NCI-H1105 treated with DMSO at 0.1 percent for 48 hours (cell line): ENCODE data around the gene KLF2.
"Not testable (repeated sequence)": the region's sequence is repeated elsewhere in the genome, so short reads cannot be mapped to it uniquely, and the experiment has no call there.

Experiments used
- DNase-seq: peaks from one replicate; lab custom pipeline; 2025; lab: John Stamatoyannopoulos, UW

KLF2 gene

DNA sequence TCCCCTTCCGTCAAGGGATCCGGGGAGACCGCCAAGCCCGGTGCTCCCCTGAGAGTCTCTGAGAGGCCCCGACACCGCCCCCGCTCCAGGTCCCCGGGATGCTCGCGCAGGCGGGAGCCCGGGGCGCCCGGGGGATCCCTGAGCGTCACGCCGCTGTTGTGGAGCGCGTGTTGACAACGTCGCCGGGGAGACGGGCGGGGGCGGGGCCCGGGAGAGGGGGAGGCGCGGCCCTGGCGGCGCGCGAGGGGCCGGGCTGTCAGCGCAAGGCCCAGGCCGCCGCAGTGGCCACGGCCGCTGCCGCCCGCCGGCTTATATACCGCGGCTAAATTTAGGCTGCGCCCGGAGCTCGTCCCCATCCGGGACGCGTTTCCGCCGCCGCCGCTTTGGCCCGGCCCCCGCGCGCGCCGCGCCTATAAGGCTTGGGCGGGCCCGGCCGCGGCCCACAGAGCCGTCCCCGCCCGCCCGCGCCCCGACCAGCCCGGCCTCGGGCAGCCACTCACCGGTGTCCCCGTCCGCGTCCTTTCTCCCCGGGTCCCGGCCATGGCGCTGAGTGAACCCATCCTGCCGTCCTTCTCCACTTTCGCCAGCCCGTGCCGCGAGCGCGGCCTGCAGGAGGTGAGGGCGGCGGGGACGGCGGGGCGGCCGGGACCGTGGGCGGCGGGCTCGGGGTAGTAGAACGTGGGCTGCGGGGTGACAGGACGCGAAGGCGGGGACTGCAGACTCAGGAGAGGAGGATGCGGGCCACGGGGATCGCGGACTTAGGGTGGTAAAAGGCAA lies at the start of gene KLF2:
Gene KLF2 (plus strand): TSS at position 443 of the 777 bp plus-strand sequence. CDS start 98 bp downstream, at position 541.
- DNase-seq, result peak; percentile 23

DNA sequence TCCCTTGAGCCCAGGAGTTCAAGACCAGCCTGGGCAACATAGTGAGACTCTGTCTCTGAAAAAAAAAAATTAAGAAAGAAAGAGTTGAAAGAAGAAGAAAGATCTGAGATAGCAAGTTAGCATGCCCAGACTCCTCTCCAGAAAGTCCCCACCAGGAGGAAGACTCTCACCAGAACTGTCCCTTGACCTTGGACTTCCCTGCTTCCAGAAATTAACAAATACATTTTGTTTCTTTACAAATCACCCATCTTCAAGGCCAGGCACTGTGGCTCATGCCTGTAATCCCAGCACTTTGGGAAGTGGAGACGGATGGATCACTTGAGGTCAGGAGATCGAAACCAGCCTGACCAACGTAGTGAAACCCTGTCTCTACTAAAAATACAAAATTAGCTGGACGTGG lies 44.3 kb upstream of the KLF2 start:
- no peak for DNase-seq

DNA sequence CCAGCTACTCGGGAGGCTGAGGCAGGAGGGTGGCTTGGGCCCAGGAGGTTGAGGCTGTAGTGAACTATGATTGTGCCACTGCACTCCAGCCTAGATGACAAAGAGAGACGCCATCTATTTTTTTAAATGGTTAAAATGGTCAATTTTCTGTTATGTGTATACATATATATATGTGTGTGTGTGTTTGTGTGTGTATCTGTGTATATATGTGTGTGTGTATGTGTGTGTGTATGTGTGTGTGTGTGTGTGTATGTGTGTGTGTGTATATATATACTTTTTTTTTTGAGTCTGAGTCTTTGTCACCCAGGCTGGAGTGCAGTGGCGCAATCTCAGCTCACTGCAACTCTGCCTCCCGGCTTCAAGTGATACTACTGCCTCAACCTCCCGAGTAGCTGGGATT lies 42.9 kb upstream of the KLF2 start:
- DNase-seq, result no peak

DNA sequence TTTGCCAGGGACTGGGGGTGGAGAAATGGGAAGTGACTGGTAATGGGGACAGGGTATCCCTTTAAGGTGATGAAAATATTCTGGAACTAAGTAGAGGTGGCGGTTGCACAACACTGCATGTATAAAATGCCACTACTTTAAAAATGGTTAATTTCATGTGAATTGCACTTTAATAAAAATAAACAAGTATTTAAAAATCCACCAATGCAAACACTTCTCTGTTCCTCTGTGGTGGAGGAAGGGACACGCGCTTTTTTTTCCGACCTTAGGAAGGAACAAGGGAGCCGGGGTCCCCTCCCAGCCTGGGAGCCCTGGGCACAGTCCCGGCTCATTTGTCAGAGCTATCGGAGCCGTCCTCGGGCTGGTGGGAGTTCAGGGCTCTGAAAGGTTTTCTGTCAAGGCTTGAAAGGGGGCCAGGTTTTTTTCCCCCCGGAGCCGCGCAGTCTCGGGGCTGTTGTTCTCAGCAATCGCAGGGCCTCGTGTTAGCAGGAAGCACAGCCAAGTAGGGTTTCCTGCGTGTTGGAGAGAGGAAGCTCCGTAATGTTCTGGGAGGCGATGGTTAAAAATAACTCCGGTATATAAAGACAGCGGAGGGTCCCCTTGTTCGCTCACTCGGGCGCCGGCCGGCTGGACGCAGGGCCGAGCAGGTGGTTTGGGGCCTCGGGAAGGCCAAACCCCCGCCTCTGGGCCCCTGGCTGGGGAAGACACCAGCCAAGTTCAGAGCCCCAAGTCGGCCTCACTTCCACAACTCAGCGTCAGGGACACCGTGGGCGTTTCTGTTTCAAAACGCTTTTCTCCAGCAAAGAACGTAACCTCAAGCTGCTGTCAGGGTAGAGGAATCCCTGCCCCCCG lies 41.2 kb upstream of the KLF2 start:
- no peak for DNase-seq

DNA sequence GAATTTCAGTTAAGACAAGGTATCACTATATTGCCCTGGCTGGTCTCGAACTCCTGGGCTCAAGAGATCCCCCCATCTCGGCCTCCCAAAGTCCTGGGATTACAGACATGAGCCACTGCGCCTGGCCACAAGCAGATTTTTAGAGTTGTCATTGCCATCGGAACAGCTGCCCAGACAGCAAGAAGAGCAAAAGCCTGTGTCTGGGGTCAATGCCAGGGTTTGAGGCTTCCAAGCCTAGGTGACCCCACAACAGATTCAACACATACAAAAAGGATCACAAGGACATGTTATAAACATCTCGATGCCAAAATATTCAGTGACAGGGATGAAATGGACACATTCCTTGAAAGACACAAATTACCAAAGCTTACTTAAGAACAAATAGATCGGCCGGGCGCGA lies 40.1 kb upstream of the KLF2 start:
- no peak for DNase-seq

DNA sequence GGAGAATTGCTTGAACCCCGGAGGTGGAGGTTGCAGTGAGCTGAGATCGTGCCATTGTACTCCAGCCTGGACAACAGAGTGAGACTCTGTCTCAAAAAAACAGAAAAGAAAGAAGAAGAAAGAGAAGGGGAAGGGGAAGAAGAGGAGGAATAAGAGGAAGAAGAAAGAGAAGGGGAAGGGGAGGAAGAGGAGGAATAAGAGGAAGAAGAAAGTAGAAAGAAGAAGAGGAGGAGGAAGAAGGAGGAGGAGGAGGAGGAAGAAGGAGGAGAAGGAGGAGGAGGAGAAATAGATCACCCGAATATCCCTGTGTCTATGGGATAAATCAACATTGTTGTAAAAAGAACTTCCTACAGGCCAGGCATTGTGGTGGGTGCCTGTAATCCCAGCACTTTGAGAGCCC lies 39.5 kb upstream of the KLF2 start:
- DNase-seq, result not testable (repeated sequence)

DNA sequence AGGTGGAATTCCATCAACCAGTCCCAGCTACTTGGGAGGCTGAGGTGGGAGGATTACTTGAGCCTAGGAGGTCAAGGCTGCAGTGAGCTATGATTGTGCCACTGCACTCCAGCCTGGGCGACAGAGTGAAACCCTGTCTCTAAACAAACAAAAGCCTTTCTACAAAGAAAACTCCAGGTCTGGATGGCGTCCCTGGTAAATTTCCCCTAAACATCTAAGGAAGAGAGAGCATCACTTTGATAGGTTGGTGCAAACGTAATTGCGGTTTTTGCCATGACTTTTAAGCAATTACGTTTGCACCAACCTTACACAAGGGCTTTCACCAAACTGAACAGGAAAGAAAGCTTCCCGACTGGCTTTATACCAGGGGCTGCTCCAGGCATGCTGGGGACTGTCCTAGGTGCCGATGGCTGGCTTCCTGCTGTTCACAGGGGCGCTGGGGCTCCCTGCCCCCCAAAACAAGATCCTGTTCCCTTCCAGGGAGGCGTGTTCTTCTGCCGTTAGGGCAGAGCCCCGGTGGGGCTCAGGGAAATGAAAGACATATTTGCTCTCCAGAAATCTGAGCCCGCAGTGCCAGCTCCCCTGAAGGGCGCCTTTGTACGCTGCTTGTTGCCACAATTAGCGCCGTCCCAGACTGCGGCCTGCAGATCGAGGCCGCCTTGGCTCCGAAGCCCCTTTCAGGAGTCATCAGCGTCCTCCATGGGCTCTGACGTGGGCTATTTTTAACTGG lies 38.7 kb upstream of the KLF2 start:
- DNase-seq, result peak; percentile 4

DNA sequence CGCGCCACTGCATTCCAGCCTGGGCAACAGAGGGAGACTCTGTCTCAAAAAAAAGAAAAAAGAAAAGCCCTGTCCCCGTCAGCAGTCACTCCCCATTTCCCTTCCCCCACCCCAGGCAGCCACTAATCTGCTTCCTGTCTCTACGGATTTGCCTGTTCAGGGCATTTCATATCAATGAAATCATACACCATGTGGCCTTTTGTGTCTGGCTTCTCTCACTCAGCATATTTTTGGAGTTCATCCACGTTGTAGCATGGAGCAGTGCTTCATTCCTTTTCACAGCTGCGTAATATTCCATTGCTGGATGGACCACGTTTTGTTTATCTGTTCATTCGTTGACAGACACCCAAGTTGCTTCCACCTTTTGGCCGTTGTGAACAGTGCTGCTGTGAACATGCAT lies 36.1 kb upstream of the KLF2 start:
- no peak for DNase-seq

DNA sequence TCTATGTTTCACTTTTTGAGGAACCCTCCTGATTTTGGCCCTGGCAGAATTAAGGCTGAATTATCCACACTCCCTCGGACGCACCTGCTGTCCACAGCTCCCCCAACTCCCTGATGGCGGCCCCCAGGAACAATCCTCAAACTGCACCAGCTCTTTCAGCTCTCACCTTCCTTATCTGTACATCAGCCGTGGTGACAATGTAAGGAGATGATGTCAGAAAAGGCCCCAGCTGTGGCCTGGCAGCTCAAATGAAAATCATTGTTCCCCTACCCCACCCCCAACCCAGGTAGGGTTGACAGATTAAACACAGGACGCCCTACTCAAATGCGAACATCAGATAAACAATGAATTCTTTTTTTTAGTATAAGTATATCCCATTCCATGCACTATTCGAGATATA lies 35.0 kb upstream of the KLF2 start:
- DNase-seq, result no peak

DNA sequence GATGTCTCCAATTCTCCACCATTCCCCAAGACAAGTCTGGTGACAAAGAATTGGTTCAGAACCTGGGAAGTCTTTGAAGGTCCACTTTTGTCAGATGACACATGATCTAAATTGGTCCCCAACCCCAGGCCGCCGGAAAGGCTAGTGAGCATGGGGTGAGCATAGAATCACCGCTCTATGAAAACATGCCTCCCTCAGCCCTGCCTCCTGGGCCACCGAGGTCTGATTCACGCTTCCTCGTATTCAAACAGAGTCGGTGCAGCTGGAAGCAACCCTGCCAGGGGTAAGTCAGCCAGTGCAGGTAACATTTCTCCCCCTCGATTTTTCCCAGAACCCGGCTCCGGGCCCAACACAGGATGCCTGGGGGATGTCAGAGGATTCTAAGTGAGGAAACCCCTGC lies 33.9 kb upstream of the KLF2 start:
- DNase-seq, result no peak

DNA sequence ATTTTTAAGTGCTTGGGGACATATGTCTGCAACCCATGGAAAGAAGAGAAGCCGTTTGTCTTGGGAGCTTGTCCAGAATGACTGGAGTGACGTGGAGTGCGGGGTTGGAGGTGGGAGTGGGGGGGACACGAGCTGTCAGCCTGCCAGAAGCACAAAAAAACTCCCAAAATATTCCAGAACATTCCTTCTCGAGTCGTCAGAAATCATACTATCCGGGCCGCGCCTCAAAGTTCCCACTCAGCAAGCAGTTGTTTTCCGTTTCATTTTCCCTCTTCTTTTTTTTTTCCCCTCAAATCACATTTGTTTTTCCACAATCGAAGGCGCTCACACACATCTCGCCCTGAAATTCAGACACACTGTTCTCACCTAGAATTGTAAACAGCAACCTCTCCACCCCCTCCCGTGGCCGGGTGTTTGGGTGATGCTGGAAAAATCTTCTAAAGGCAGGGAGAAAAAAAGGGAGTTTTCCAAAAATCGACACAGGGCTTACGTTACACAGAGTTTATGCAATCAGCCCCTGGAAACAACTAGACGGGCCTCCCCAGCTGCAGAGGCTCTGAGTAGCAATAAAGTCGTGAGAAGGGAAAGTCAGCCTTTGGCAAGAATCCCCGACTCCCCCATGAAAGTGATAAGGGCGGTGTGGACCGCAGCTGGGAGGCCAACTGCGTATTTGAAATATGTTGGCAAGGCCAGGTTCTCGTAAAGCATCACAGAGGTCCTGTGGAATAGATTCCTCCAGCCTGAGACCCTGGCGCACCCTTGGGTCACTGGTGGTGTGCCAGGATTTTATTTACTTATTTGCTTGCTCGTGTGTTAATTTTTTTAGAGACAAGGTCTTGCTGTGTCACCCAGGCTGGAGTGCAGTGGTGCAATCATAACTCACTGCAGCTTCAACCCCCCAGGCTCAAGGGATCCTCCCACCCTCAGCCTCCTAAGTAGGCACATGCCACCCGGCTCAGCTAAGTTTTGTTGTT lies 31.2 kb upstream of the KLF2 start:
- DNase-seq, result peak; percentile 52

DNA sequence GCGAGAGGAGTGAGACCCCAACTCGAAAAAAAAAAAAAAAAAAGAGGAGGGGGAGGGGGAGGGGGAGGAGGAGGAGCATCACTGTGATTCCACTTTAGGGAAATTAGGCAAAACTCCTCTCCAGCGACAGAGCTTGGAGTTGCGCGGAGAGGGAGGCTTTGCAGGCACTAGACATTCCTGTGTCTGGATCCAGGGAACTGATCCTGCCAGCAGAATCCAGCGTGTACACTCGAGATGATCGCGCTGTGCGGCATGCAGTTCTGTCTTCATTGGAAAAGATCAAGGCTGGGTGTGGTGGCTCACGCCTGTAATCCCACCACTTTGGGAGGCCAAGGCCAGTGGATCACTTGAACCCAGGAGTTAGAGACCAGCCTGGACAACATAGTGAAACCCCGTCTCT lies 29.6 kb upstream of the KLF2 start:
- DNase-seq, result no peak

DNA sequence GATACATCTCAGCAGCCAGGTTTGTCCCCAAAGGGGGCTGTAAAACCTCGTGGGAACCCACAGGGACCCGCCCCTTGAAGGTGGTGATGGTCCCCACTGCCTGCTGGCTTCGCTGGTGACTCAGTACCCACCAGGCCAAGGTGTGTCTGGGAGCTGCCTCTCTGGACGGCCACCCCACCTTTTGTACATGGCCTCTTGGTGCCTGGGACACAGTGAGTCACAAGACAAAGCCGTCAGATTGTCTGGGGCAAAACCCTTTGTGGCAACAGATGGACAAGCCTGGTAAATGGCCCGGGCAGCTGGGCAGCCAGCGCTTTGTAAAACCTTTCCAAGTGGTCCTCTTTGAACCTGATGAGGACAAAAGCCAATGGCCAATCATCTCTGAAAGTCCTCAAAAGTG lies 27.9 kb upstream of the KLF2 start:
- no peak for DNase-seq

DNA sequence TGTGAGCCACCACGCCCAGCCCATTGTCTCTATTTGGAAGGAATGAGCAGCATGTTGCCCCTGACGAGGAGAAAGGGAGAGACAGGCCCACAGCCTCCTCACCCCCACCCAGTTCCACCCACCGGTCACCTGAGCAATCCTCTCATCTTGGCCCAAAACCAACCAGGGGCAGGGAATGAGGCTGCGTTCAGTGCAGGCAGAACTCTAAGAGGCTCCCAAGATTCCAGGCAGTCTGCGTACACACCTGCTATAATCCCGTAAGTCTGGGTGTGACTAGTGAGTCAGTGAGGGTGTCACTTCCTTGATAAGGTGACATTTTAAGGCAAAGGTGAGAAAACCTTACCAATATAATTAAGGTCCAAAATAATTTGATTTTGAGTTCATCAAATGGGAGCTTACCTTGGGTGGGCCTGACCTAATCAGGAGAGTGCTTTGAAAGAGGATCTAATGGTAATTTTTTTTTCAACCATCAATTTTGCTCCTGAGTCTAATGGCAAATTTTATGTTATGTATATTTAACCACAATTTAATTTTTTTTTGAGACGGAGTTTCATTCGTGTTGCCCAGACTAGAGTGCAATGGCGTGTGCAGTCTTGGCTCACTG lies 26.9 kb upstream of the KLF2 start:
- no peak for DNase-seq

DNA sequence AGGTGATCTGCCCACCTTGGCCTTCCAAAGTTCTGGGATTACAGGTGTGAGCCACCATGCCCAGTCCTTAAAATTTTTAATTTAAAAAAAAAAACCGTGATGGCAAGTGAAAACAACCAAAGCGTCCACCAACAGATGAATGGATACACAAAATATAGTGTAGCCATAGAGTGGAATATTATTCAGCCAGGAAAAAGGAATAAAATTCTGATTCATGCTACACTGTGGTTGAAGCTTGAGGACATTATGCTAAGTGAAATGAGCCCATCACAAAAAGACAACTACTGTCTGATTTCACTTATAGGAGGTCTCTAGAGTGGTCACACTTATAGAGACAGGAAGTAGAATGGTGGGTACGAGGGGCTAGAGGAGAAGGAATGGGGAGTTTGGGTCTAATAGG lies 26.3 kb upstream of the KLF2 start:
- no peak for DNase-seq

DNA sequence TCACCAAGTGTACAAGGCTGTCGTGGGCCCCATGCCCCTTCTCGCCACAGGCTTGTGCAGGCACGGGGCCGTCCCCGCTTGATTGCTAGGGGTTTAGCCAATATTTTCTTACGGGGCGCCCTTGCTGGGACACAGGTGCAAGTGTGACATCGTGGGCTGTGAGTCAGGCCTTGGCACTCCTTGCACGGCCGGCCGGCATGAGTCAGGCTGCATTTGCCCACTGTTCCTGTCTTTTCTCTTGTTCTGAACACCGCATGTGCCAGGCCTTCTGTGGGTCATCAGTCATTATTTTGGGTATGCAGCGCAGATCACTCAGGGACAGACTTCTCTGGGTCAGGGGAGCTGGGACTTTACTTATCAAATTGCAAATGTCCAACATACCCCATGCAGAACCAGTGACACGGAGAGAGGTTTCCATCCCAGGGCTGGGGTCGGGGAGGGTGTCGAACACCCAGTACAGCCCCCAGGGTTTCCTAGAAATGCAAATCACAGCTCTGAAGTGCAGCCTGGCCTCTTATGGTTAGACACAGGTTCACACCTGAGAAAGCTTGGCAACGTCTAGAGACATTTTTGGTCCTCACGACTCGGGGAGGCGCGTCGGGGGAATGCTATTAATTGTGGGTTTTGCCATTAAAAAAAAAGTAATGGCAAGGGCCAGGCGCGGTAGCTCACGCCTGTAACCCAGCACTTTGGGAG lies 22.5 kb upstream of the KLF2 start:
- no peak for DNase-seq

DNA sequence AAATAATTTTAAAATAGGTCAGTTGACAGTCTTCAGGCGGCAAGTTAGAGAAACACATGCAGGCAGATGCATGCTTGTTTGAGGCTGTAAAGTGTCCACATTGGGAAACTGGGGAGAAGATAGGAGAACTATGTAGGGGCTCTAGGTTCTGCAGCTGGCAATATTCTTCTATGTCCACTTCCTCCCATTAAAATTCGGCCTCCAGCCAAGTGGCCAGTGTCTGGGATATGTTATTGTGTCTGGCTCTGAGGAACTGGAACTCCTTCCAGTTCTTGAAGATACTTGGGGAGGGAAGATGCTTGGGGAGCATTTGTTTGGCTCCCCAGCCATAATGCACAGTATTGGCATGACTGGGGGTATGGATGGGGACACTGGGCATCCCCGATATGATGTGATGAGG lies 20.9 kb upstream of the KLF2 start:
- no peak for DNase-seq

DNA sequence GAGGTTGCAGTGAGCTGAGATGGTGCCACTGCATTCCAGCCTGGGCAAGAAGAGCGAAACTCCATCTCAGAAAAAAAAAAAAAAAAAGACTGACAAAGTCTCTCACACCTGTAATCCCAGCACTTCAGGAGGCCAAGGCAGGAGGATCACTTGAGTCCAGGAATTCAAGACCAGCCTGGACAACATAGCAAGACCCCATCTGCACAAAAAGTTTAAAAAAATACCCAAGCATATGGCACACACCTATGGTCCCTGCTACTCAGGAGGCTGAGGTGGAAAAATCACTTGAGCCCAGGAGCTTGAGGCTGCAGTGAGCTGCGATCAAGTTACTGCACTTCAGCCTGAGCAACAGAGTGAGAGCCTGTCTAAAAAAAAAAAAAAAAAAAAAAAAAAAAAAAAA lies 20.1 kb upstream of the KLF2 start:
- DNase-seq, result not testable (repeated sequence)

DNA sequence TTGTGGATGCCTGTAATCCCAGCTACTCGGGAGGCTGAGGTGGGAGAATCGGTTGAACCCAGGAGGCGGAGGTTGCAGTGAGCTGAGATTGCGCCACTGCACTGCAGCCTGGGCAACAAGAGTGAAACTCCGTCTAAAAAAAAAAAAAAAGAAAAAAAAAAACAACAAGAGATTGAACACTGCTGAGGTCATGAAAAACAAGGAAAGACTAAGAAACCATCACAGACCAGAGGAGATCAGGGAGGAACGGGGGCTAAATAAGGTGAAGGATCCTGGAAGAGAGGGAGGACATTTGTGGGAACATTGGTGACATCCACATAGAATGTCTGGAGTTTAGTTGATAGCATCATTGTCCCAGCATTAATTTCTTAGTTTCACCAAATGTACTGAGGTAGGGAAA lies 19.6 kb upstream of the KLF2 start:
- not testable (repeated sequence) for DNase-seq

DNA sequence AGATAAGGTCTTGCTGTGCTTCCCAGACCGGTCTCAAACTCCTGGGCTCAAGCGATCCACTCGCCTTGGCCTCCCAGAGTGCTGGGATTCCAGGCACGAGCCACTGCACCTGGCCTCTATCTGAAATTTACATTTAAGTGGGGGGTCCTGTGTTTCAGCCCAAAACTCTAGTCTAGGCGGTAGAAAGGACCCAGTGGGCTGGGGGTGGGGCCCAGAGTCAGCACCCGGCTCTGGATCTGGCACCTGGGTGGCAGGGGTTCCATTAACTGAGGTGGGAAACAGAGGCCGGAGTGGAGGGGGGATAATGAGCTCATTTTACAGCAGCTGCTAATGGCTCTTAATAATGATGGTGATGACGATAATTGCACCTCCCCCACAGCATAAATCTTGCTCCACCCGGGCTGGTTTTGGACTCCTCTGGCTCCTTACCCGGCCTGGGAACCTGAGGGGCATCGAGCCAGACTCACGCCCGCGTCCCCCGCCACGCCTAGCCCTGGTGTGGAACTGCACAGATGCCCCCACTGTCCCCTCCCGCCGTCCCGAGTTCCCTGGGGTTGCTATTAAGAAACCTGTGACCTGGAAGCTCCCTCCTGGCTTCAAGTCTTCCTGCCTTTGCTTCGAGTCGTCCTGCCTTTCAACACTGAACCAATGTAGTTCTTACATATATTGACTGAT lies 17.8 kb upstream of the KLF2 start:
- no peak for DNase-seq
